CD4-positive, alpha-beta T cell treated with Interleukin-6 at 100 ng/mL for 8 hours (primary cell): ENCODE data around the gene ZNRF1.
"Not testable (repeated sequence)": the region's sequence is repeated elsewhere in the genome, so short reads cannot be mapped to it uniquely, and the experiment has no call there.

Source experiments
- DNase-seq: peaks from one replicate; pipeline ENCODE4 v3.0.0-alpha.2; 2020; ENCODE audit warnings: mixed read lengths, low spot score

ZNRF1 gene

DNA sequence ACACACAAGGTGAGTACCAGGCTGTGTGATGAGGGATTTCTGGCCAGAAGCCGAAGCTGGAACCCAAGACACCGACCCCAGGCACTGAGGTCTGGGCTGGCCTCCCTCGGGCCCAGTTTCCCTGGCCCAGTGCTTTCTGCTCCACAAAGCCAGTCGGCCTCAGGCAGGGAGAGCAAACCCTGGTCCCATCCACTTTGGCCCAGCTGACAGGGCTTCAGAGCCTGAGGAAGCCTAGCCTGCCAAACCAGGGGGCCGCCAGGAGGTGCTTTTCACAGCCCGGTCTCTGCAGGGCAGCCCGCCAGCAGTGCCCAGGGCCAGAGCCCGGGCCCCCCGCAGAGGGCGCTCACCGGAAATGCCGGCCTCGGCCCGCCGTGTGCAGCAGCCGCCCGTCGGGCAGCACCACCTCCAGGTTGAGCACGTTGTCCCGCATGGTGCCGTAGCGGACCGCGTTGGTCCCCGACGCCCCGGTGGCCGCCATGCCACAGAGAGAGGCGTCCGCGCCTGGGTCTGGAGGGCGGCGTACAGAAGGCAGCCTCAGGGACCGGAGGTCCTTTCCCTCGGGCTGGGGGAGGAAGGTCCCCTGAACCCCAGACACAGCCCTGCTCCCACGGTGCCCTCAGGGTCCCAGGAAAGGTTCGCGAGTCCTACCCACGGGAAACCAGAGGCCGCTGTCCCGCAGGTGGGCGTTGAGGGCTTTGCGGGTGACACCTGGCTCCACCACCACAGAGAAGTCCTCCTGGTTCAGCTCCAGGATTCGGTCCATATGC lies 115.5 kb downstream of the ZNRF1 start:
- no peak for DNase-seq

DNA sequence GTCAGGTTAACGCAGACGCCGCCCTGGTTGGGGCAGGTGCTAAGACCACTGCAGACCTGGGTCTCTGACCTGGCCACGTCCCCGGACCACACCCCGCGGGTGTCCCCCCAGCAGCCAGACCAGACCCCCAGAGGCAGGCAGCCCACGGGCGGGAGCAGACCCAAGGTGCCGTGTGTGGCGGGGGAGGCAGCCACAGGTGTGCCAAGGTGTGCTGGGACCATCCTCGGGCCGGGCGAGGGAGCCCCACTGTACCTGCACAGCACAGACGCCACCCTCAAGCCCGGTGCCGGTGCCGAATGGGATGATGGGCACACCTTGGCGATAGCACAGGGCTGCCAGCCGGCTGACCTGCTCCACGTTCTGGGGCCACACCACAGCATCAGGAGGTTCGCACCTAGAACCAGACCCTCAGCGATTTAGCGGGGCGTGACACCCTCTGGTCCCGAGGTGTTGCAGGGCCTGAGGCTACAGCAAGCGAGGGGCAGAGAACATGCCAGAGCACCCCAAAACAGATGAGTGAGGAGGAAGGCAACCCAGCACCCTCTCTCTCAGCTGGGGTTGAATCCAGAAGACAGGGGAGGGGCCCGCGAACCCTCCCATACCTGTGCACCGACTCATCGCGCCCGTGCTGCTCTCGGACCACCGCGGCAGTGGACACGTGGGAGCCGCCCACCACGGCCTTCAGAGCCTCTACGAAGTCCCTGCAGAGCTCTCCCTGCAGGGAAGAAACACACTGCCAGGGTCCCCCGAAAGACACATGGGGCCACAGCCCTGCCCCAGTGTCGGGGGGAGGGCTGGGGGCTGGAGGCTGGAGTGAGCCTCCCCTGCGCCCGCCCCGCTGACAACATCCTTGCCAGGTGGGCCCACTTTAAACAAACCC lies 116.4 kb downstream of the ZNRF1 start:
- no peak for DNase-seq

- no peak for DNase-seq
Measured at GRCh38 chr16:75116081-75116910, 117.5 kb downstream of the ZNRF1 start, which contains the start of gene LDHD. Gene LDHD, minus strand, starts transcription at chr16:75116780. Its CDS starts 60 bp downstream, at chr16:75116720.

DNA sequence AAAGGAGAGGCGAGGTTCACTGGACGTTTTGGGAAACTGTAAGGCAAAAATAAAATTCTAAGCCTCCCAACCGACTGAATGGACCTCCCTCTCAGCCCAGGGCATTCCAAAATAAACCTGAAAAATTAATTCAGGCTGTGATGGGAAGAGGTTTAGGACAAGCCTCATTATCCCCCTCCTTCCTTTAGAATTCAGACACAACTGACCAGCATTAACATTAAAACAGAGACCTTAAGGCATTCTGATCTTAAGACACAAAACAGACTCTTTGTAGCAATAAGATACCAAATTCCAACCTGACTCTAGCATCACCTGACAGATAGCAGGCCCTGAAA lies 118.1 kb downstream of the ZNRF1 start:
- no peak for DNase-seq

- no peak for DNase-seq
Measured at GRCh38 chr16:75118943-75119539, 120.2 kb downstream of the ZNRF1 start.

DNA sequence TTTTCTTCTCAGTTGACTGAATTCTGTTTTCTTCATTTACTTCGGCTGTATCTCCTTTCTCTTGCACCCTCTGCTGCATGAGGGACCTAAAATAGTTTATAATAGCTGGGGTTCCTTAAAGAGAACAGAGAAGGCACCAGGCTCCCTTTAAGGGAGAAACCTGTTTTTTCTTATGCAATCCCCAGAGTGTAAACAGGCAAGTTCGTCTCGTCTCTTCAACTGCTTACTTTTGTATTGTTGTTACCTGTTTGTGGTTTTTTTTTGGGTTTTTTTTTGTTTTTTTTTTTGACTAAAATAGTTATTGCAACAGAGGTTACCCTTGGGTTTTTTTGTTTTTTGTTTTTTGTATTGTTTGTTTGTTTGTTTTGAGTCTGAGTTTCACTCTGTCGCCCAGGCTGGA lies 121.4 kb downstream of the ZNRF1 start:
- no peak for DNase-seq

DNA sequence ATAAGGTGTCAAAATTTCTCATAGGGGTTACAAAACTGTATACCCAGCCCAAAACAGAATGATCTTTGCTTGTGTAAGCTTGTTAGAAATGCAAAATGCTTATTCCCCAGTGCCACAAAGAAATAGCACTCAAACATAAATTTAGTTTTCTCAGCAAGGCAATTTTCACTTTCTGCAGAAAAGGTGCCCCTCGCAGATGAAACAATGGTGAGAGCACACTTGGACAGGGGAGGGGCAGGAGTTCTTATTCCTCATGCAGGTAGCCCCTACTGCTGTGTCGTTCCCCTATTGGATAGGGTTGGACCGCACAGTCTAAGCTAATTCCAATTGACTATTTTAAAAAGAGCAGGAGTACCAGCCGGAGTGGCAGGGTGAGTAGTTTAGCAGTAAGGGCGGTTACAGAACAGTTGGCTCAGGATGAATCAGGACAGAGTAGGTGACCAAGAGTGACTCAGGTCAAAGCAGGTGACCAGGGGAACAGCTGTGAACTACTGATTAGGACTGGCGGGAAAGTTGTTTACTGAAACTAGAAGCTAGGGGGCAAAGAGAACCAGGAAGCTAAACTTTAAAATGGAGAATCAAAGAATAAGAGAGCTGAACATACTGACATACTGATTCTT lies 123.2 kb downstream of the ZNRF1 start:
- DNase-seq, result no peak

- DNase-seq, result no peak
Measured at GRCh38 chr16:75122609-75123008, 123.8 kb downstream of the ZNRF1 start.

GRCh38 chr16:75127713-75128415 lies 129.0 kb downstream of the ZNRF1 start:
- no peak for DNase-seq

DNA sequence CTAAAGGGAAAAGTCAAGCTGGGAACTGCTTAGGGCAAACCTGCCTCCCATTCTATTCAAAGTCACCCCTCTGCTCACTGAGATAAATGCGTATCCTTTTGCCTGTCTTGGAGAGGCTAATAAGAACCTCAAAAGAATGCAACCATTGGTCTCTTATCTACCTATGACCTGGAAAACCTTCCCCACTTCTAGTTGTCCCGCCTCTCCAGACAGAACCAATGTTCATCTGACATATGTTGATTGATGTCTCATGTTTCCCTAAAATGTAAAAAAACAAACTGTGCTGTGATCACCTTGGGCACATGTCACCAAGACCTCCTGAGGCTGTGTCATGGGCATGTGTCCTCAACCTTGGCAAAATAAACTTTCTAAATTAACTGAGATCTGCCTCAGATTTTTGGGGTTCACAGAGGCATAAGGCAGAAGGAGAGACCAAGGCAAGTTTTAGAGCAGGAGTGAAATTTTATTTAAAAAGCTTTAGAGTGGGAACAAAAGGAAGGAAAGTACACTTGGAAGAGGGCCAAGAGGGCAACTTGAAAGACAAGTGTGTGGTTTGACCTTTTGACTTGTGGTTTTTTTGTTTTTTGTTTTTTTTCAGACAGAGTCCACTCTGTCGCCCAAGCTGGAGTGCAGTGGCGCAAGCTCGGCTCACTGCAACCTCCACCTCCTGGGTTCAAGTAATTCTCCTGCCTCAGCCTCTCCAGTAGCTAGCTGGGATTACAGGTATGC lies 130.8 kb downstream of the ZNRF1 start:
- not testable (repeated sequence) for DNase-seq

GRCh38 chr16:75130150-75130771 lies 131.4 kb downstream of the ZNRF1 start:
- DNase-seq, result no peak

DNA sequence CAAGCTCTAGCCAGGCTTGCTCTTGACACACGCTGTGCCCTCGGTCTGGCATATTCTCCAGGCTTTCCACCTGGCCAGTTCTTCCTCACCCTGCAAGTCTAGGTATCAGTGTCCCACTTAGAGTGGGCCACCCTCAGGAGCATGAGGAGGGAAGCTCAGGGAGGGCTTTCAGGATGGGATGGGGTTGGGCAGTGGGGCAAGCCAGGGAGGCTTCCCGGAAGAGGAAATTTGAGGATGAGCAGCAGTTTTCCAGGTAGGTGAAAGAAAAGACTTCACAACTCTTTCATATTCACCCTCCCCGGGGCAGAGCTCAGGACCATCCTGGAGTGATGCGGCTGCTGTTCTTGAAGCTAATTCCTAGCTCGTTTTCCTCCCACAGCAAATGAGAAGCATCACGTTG lies 132.3 kb downstream of the ZNRF1 start:
- no peak for DNase-seq

DNA sequence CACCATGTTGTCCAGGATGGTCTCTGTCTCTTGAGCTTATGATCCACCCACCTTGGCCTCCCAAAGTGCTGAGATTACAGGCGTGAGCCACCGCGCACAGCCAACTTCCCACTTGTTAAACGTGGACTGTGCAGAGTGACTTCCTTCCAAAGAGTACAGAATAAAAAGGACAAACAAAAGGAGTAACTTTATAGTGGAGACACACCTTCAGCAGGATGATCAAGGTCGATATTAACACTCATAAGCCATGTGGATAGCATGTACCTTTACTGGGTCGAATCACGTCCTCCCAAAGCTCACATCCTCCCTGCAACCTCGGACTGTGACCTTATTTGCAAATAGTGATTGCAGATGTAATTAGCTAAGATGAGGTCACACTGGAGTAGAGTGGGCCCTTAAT lies 139.4 kb downstream of the ZNRF1 start:
- no peak for DNase-seq

DNA sequence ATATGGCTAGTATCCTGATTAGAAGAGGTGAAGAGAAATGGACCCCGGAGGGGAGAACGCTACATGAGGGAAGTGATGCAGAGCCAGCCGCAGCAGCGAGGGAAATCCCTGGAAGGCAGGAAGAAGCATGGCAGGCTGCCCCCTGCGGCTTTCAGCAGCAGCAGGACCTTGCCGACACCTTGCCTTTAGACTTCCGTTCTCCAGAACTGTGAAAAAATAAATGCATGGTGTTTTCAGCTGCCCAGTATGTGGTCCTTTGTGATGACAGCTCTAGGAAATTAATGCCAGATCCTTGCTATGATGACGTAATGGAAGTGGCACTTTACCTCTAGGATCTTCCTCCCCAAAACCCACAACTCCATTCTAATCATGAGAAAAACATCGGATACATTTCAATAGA lies 139.8 kb downstream of the ZNRF1 start:
- DNase-seq, result no peak

- DNase-seq, result no peak
Measured at GRCh38 chr16:75139498-75139897, 140.7 kb downstream of the ZNRF1 start.

- no peak for DNase-seq
Measured at GRCh38 chr16:75143941-75144340, 145.1 kb downstream of the ZNRF1 start.

GRCh38 chr16:75147968-75148310 lies 149.1 kb downstream of the ZNRF1 start:
- no peak for DNase-seq

DNA sequence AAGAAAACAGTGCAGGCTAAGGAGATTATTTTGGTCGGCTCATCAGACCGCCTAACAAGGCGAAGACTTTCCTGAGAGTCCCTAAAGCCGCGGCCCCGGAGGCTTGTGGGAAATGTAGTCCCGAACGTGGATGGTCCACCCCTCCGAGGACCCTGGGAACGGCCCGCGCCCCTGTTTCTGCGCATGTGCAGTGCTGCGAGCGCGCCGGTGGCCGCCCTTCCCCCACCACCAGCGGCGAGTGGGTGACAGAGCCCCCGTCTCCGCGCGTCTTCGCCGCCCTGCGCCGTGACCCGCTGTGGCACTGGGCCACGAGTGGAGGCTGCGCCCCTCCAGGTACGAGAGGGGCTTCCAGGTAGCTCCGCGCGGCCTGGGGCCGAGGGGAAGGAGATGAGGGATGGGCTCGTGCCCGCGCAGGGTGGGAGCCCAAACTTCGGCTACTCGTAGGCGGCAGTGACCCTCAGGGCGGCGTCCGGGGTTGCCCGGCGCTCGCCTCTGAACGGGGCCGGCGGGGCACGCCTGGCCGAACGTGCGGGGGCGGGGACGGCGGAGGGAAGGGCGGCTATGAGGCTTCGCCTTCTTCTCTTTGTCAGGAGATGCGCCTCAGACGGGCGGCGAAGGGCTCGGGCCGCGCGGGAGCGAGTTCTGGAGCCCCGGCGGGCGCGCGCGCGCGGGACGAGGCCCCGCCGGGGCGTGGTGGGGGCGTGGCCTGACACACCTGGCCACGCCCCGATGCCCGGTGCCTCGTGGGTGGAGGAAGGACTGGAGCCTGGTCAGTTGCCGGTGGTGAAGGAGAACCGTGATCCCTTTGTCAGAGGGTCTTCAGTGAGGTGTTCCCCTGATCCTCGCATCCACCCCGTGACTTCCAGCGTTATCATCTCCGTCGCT lies 149.7 kb downstream of the ZNRF1 start, which contains the start of gene ZFP1:
Gene ZFP1, plus strand, starts transcription at position 214 of the 885 bp plus-strand sequence. CDS start 4,428 bp downstream, outside the sequence.
- DNase-seq, result peak; percentile 92

DNA sequence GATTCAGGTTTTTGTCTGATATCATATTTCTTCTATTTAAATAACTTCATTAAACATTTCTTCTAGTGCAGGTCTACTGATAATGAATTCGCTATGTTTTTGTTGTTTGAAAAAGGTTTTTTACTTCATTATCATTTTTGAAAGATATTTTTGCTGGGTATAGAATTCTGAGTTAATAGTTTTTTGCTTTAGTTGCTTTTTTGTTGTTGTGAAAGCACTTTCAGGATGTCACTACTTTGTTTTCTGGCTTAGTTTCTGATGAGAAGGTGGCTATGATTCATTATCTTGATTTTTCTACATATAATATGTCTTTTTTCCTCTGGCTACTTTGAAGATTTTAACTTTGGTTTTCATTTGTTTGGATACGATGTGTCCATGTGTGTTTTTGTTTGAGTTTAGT lies 153.0 kb downstream of the ZNRF1 start:
- DNase-seq, result no peak
